ENCODE measurements around the gene TAF11.
"Not testable (repeated sequence)": the region's sequence is repeated elsewhere in the genome, so short reads cannot be mapped to it uniquely, and the experiment has no call there.

Gene TAF11

GRCh38 chr6:34887753-34888513 lies at the start of gene TAF11:
TAF11 (minus strand) TSS chr6:34888042; CDS start chr6:34887957, 85 bp downstream.
- DNase-seq, result peak; percentile 95

GRCh38 chr6:34934516-34934915 lies 46.7 kb upstream of the TAF11 start:
- DNase-seq, result no peak

DNA sequence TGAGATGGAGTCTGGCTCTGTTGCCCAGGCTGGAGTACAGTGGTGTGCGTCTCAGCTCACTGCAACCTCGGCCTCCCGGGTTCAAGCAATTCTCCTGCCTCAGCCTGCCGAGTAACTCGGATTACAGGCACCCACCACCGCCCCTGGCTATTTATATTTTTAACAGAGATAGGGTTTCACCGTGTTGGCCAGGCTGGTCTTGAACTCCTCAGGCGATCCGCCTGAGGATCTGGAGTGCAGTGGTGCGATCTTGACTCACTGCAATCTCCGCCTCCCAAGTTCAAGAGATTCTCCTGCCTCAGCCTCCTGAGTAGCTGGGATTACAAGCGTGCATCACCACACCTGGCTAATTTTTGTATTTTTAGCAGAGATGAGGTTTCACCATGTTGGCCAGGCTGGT lies 44.4 kb upstream of the TAF11 start:
- DNase-seq, result not testable (repeated sequence)

GRCh38 chr6:34930221-34930620 lies 42.4 kb upstream of the TAF11 start:
- DNase-seq, result no peak

DNA sequence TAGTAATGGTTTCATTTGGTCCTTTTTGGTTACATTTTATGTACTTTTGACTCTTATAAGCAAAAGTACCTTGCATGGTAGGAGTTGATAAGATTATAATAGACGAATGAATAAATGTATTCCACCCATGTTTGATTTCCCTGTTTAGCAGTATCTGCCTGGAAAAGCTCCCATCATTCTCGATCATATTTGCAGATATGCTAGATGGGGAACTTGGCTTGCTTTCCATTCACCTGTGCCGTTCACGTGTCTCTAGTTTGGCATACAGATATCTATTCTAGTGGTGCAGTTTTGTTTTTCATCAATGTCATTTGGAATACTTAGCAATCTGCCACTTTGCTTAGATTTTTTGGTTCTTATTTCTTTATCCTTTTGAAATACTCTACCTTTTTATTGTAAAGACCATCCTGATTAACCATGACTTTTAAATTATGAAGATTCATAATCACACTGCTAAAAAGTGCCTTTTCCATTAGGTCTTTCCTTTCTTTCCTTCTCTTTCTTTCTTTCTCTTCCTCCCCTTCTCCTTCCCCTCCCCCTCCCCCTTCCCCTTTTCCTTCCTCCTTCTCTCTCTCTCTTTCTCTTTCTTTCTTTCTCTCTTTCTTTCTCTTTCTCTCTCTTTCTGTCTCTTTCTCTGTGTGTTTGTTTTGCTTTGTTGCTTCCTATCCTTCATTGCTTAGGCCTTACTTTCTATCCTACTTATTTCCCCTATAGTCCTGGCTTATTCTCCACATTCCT lies 41.6 kb upstream of the TAF11 start:
- DNase-seq, result no peak

DNA sequence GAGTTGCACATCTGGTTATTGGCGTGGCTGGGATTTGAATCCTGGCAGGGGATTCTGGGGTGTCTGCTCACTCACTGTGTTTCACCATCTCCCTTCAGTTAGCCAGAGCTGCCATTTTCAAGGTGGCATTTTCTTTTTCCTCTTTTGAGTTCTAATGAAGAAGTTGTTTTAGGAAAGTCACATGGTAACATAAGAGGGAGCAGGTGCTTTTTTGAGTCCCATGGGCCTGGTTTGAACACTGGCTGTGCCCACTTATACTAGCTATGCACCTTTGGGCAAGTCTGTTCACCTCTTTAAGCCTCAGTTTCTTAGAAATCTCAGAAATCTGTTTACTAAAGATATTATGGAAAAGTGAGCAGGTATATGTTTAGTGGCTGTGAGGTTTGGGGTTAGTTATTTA lies 40.9 kb upstream of the TAF11 start:
- DNase-seq, result no peak

DNA sequence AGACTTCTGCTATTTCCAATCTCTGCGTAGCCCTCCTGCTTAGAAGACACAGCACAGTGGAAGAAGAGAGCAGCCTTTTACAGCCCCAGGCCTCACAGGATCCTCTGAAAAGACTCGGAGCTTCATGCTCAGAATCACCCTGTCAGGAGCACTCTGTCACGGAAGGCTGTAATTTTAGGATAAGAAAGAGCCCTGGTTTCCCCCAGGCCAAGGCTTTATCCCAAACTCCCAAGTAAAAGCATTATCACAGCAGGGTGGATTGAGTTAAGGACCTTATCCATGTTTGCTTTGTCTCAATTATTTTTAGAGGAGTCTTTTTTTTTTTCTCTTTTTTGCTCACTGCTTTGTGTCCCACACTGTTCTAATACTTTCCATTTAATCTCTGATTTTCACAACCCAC lies 40.4 kb upstream of the TAF11 start:
- DNase-seq, result no peak

GRCh38 chr6:34926655-34927054 lies 38.8 kb upstream of the TAF11 start:
- DNase-seq, result no peak

GRCh38 chr6:34924831-34925625 lies 37.2 kb upstream of the TAF11 start:
- no peak for DNase-seq

GRCh38 chr6:34922177-34922663 lies 34.4 kb upstream of the TAF11 start:
- DNase-seq, result no peak

- DNase-seq, result no peak
Measured at GRCh38 chr6:34920097-34920496, 32.3 kb upstream of the TAF11 start.

- no peak for DNase-seq
Measured at GRCh38 chr6:34919651-34920050, 31.8 kb upstream of the TAF11 start.

- DNase-seq, result no peak
Measured at GRCh38 chr6:34917626-34918285, 29.9 kb upstream of the TAF11 start.

DNA sequence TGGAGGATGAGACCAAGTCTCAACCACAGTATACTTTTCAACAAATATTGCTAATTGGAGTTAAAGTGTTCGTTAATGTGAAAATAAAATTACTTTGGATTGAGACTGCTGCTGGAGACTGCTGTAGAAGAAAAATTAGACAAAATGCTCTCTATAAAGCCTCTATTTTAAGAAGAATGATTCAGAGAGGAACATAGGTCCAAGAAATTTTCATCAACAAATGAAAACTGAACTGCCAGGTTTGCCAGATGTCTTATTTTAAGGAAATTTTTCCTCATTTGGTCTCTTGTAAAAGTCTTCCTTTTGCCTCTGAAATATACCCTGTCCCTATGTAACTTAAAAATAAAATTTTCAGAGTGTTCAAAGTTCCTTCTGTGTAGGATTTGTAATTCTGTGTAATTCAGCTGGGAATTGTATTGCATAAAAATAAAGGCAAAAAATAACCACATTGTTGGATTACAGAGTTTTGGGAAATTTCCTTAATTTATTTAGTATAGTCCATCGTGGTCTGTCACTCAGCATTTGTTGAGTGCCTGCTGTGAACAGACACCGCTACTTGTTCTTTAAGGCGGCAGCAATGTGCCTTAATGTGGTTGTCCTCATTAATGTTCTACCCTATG lies 28.6 kb upstream of the TAF11 start:
- no peak for DNase-seq

DNA sequence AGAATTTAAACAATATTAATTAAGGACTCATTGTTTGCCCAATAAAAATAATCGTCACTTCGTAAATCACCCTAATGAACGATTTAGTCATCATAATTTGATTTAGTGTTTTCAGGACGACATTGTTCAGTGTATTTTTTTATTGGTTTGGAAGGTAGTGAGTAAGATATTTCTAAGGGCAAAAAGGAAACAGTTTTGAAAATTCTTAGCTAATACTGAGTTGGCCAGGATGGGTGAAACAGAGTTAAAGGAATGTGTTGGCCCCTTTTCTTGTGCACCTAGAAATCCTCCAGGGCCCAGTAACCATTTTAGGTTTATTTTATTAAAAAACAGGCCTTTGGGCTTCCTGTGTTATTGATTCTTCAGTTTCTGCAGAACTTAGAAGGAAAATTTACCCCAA lies 26.5 kb upstream of the TAF11 start:
- DNase-seq, result no peak

GRCh38 chr6:34912715-34913464 lies 25.0 kb upstream of the TAF11 start:
- no peak for DNase-seq

DNA sequence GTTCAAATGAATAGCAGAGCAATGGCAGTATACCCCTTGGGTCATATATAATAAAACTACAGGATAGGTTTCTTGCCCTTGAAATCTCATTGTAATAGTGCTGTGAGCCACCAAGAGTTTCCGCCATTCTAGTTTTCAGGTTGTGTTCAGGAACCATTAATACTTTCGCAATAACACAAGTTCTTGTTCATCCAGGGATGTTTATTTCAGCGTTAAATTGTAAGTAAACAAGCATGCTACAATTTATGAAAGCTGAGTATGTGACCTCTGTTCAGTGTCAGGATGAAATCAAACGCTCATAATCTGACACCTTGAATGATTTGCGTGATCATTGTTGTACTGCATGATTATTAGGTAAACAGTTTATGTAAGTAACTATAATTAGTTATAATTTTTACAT lies 24.0 kb upstream of the TAF11 start:
- DNase-seq, result no peak

GRCh38 chr6:34909320-34909883 lies 21.6 kb upstream of the TAF11 start:
- no peak for DNase-seq

DNA sequence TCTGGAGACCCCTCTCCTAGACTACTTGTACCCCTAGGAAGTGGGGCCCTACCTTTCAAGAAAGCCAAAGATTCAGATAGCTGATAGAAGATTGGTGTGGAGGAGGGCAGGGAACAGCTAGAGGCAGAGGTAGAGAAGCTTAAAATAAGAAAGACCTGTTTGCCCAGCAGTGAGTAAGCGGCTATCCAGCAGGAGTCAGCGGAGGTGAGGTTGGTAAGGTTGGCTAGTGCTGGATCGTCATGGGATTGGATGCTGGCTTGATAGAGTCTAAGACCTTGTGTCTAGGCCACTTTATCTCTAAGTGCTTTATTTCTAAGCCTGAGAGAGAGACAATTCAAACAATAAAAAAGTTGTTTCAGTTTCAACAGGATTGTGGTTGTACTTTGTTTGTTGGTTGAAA lies 20.4 kb upstream of the TAF11 start:
- no peak for DNase-seq

- DNase-seq, result no peak
Measured at GRCh38 chr6:34906826-34907225, 19.0 kb upstream of the TAF11 start.

GRCh38 chr6:34904990-34905613 lies 17.3 kb upstream of the TAF11 start:
- DNase-seq, result no peak

Measured in NCI-H1105 (cell line).